IMR-90 (cell line): ENCODE results near the gene RADIL. TPM values are rescaled to one million over a fixed set of nuclear protein-coding genes. Genes with fewer than 3 reads are reported as not detected.

Source experiments
- ATAC-seq: fragments of 200-7000 bp; cut with Tn5 transposase; 2 replicates; pipeline ENCODE4 v1.9.1; 2020; ENCODE audit warnings: low read depth, mild to moderate bottlenecking, moderate library complexity
- BruUV-seq: library from RNA; stranded (reverse); fragments of 400-500 nt; replicated peaks from 2 replicates; lab custom pipeline; 2021; lab: Mats Ljungman, UMichigan
- CTCF ChIA-PET: fragments of 300-600 bp; formaldehyde crosslinking; extraction: SDS; loops from one replicate; lab custom pipeline; 2021; ENCODE audit warnings: antibody characterized with exemption; lab: Yijun Ruan, JAX
- POLR2A ChIA-PET: fragments of 300-600 bp; sonication (Branson Sonifier 250); formaldehyde crosslinking; loops from one replicate; lab custom pipeline; 2022; ENCODE audit warnings: antibody characterized with exemption; ENCODE audit not compliant: unreplicated experiment; lab: Charles Lee
- DNase-seq: peaks from one replicate; pipeline ENCODE4 v3.0.0; 2013
- H2AFZ ChIP-seq: replicated peaks from 2 replicates; pipeline ENCODE3; 2013; ENCODE audit warnings: low read length, mild to moderate bottlenecking; ENCODE audit not compliant: poor library complexity
- H2AK5ac ChIP-seq: 2 replicates; pipeline ENCODE4 v1.6.1; 2013; ENCODE audit warnings: low read depth, low read length, inconsistent platforms
- H2AK9ac ChIP-seq: replicated peaks from 2 replicates; pipeline ENCODE3; 2013; ENCODE audit warnings: mild to moderate bottlenecking, low read depth, low read length, moderate library complexity; ENCODE audit not compliant: poor library complexity
- H2BK120ac ChIP-seq: 2 replicates; pipeline ENCODE4 v1.6.1; 2013; ENCODE audit warnings: low read depth, low read length, inconsistent platforms
- H2BK15ac ChIP-seq: 3 replicates; pipeline ENCODE4 v1.6.1; 2013; ENCODE audit warnings: low read depth, low read length, inconsistent platforms
- H2BK20ac ChIP-seq: 2 replicates; pipeline ENCODE4 v1.6.1; 2013; ENCODE audit warnings: low read depth, mild to moderate bottlenecking, inconsistent platforms, low read length, moderate library complexity
- H2BK5ac ChIP-seq: 2 replicates; pipeline ENCODE4 v1.6.1; 2013; ENCODE audit warnings: mild to moderate bottlenecking, low read depth, low read length, inconsistent platforms; ENCODE audit not compliant: poor library complexity, severe bottlenecking
- H3K14ac ChIP-seq: replicated peaks from 2 replicates; pipeline ENCODE4 v1.6.1; 2013; ENCODE audit warnings: low read depth, low read length, inconsistent platforms
- H3K18ac ChIP-seq: 2 replicates; pipeline ENCODE4 v1.6.1; 2013; ENCODE audit warnings: low read depth, low read length, control low read depth
- H3K23ac ChIP-seq: 2 replicates; pipeline ENCODE4 v1.6.1; 2013; ENCODE audit warnings: low read depth, low read length, inconsistent platforms
- H3K27ac ChIP-seq: 2 replicates; pipeline ENCODE4 v1.5.1; 2013; ENCODE audit warnings: mild to moderate bottlenecking, control low read depth, low read length; ENCODE audit not compliant: insufficient read depth
- H3K27me3 ChIP-seq: 2 replicates; pipeline ENCODE4 v1.6.1; 2013; ENCODE audit warnings: low read length; ENCODE audit not compliant: control insufficient read depth, insufficient read depth
- H3K36me3 ChIP-seq: 2 replicates; pipeline ENCODE4 v1.6.1; 2013; ENCODE audit warnings: low read length, mixed read lengths; ENCODE audit not compliant: control insufficient read depth, insufficient read depth
- H3K4ac ChIP-seq: 2 replicates; pipeline ENCODE4 v1.6.1; 2013; ENCODE audit warnings: low read depth, low read length, inconsistent platforms
- H3K4me1 ChIP-seq: 2 replicates; pipeline ENCODE4 v1.6.1; 2013; ENCODE audit warnings: low read length, mixed read lengths; ENCODE audit not compliant: control insufficient read depth, insufficient read depth
- H3K4me2 ChIP-seq: 2 replicates; pipeline ENCODE4 v1.6.1; 2013; ENCODE audit warnings: low read depth, mild to moderate bottlenecking, control low read depth, low read length, moderate library complexity
- H3K4me3 ChIP-seq: 2 replicates; pipeline ENCODE4 v1.5.1; 2013; ENCODE audit warnings: low read depth, mild to moderate bottlenecking, control low read depth, low read length, moderate library complexity; ENCODE audit not compliant: insufficient read depth
- H3K56ac ChIP-seq: 2 replicates; pipeline ENCODE4 v1.6.1; 2013; ENCODE audit warnings: low read length, inconsistent platforms; ENCODE audit not compliant: insufficient read depth; ENCODE audit errors: extremely low read depth
- H3K79me1 ChIP-seq, 2 experiments: 2 replicates each; pipeline ENCODE4 v1.6.1; 2013; ENCODE audit warnings: low read length in 2 of 2, inconsistent platforms in 1 of 2, low read depth in 1 of 2
- H3K9ac ChIP-seq: 2 replicates; pipeline ENCODE4 v1.6.1; 2013; ENCODE audit warnings: low read depth, low read length, control low read depth
- H3K9me1 ChIP-seq: 2 replicates; pipeline ENCODE4 v1.6.1; 2013; ENCODE audit warnings: low read length, inconsistent platforms; ENCODE audit not compliant: insufficient read depth
- H3K9me3 ChIP-seq: 2 replicates; pipeline ENCODE4 v1.6.1; 2013; ENCODE audit warnings: low read length; ENCODE audit not compliant: control insufficient read depth, insufficient read depth
- H4K20me1 ChIP-seq: 2 replicates; pipeline ENCODE4 v1.6.1; 2013; ENCODE audit warnings: low read length, inconsistent platforms; ENCODE audit not compliant: insufficient read depth
- H4K5ac ChIP-seq: 2 replicates; pipeline ENCODE4 v1.6.1; 2013; ENCODE audit warnings: mild to moderate bottlenecking, low read depth, low read length, control low read depth
- H4K8ac ChIP-seq, 2 experiments: 2 replicates each; pipeline ENCODE4 v1.6.1; 2013; ENCODE audit warnings: low read depth in 2 of 2, low read length in 2 of 2, control low read depth in 1 of 2, inconsistent platforms in 1 of 2
- H4K91ac ChIP-seq: 2 replicates; pipeline ENCODE4 v1.6.1; 2013; ENCODE audit warnings: low read depth, low read length, inconsistent platforms; ENCODE audit not compliant: insufficient read depth
- BHLHE40 ChIP-seq: fragments of 150-350 bp; IDR thresholded peaks from 2 replicates; pipeline ENCODE4 v1.6.1; 2016; ENCODE audit warnings: mild to moderate bottlenecking, low read depth, low read length
- NFE2L2 ChIP-seq: fragments of 150-350 bp; IDR thresholded peaks from 2 replicates; pipeline ENCODE4 v1.6.1; 2016; ENCODE audit warnings: low read depth, mild to moderate bottlenecking, low read length
- POLR2A ChIP-seq: IDR thresholded peaks from 2 replicates; pipeline ENCODE4 v1.6.1; 2012; ENCODE audit warnings: mild to moderate bottlenecking, low read depth, low read length
- WGBS, 2 experiments: methylation state at CpG; one replicate each; pipeline versions ENCODE4 v1.1.5 to v1.1.7; 2013; ENCODE audit warnings: missing lambda C conversion rate in 2 of 2; ENCODE audit not compliant: insufficient read length in 1 of 2; ENCODE audit errors: extremely low coverage in 2 of 2; 5-methylcytosine and 5-hydroxymethylcytosine counted together
- dilution Hi-C: fragments of 300-500 bp; cut with HindIII; formaldehyde crosslinking; loops from one replicate; pipeline ENCODE4 v1.14.3; 2018; ENCODE audit warnings: low sequenced_read_pairs; ENCODE audit not compliant: unreplicated experiment
- in situ Hi-C: fragments of 300-500 bp; cut with MboI; formaldehyde crosslinking; loops from 3 replicates; pipeline ENCODE4 v1.14.3; 2019; ENCODE audit warnings: low sequenced_read_pairs, inconsistent platforms, mixed read lengths
- intact Hi-C: fragments of 100-400 bp; cut with micrococcal nuclease; formaldehyde crosslinking; loops from 2 replicates; pipeline ENCODE4 v1.10.0; 2022
- polyA plus RNA-seq, 3 experiments: library from polyadenylated mRNA; depleted of rRNA; stranded (reverse); fragments of >200 nt; gene quantifications; 2 replicates each; pipeline ENCODE4 v1.2.3, GENCODE V29; 2012; ENCODE audit warnings: low replicate concordance in 1 of 3
- total RNA-seq: library from RNA; depleted of rRNA; stranded (reverse); fragments of >200 nt; gene quantifications from 2 replicates; pipeline ENCODE4 v1.2.3, GENCODE V29; 2012
- TF ChIP-seq, protein P1 (sequence below): fragments of 150-350 bp; IDR thresholded peaks from 2 replicates; pipeline ENCODE4 v1.6.1; 2016; ENCODE audit warnings: low read depth, mild to moderate bottlenecking, low read length, moderate library complexity, borderline replicate concordance

Gene RADIL
- total and polyA plus RNA-seq, 2 of the 4 experiments (the other 2 are of a cell fraction), result 0.18 to 0.48 TPM

DNA sequence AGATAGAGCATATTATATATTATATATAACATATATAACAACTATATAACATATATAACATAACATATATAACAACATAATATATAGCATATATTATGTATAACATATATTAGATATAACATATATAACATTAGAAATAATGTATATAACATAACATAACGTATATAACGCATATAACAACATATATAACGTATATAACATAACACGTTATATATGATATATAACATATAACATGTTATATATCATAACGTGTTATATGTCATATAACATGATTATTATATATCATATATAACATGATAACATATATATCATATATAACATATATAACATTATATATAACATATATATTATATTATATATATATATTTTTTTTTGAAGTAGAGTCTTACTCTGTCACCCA is 104.4 kb downstream of the RADIL start:
- TF ChIP-seq NFE2L2 (no peak), BHLHE40 (no peak), POLR2A (no peak)
- TF ChIP-seq, protein P1, sequence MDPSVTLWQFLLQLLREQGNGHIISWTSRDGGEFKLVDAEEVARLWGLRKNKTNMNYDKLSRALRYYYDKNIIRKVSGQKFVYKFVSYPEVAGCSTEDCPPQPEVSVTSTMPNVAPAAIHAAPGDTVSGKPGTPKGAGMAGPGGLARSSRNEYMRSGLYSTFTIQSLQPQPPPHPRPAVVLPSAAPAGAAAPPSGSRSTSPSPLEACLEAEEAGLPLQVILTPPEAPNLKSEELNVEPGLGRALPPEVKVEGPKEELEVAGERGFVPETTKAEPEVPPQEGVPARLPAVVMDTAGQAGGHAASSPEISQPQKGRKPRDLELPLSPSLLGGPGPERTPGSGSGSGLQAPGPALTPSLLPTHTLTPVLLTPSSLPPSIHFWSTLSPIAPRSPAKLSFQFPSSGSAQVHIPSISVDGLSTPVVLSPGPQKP, result no peak
- Histone ChIP-seq H3K56ac (no peak overlapping the region), H3K4me2 (no peak overlapping the region), H3K23ac (no peak overlapping the region), H3K9ac (no peak overlapping the region), H3K18ac (no peak overlapping the region), H3K9me3 (no peaks in the 10 kb centered on the region), H3K36me3 (peaks cover 33% of the 10 kb centered on the region), H2BK5ac (no peak overlapping the region), H2AK9ac (no peak overlapping the region), H3K9me1 (peaks cover 7% of the 10 kb centered on the region; the same call in 1 of the 2 replicates), H3K14ac (no peak overlapping the region), H2AFZ (no peak overlapping the region), H3K4me3 (no peak overlapping the region), H3K27ac (no peak overlapping the region), H3K4ac (no peak overlapping the region), H4K8ac (no peak overlapping the region), H2AK5ac (no peak overlapping the region), H2BK15ac (no peak overlapping the region), H3K27me3 (no peaks in the 10 kb centered on the region), H2BK20ac (no peak overlapping the region), H3K79me1 (peaks cover 11 to 50% of the 10 kb centered on the region in 2 experiments), H3K4me1 (peaks cover 4% of the 10 kb centered on the region; the same call in 1 of the 2 replicates), H4K5ac (no peak overlapping the region), H4K20me1 (peaks cover 36% of the 10 kb centered on the region), H4K91ac (no peak overlapping the region), H2BK120ac (no peak overlapping the region)
- in situ Hi-C loops (no loop called here), intact Hi-C loops (loop anchor here (10.0 kb wide), 1 partner anchor 164 kb away; no protein-coding TSS in a partner anchor), dilution Hi-C loops (no loop called here)
- POLR2A ChIA-PET, result no interaction called here
- WGBS, 2 experiments, result no CpG with 5 or more reads among the region's 5 CpGs
- CTCF ChIA-PET, result no interaction called here
- no peak for ATAC-seq
- DNase-seq, result no peak
- BruUV-seq, result no TSS peak
